ENCODE data around the gene HDAC4. TPM values are rescaled to one million over a fixed set of nuclear protein-coding genes. Genes with fewer than 3 reads are reported as not detected.

Gene HDAC4
- total and polyA plus RNA-seq, 2 experiments from 2014 or later: 8.1 to 41.8 TPM

DNA sequence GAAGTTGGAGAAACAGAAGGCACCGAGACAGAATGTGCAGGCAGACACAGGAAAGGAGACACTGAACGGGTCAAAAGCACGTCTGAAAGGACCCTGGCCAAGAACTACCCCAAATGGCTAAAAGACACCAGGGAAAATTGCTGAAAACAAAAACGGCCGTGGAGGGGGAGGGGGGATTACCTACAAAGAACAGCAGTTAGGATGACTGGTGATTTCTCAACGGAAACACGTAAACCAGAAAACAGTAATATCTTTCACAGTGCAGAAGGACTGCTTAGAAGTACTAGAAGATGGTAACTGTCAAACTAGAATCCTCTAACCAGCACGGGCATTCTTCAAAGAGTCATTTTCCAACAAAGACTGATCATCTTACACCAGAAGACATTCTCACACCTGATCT, 142.6 kb downstream of the HDAC4 start:
- Histone ChIP-seq H3K4me1 (ENCODE audit: insufficient read depth) (peaks cover 19% of the 10 kb centered on the region; the same call in 1 of the 2 replicates), H3K79me2 (replicated peaks; ENCODE audit: insufficient read depth) (peaks cover 96% of the 10 kb centered on the region), H3K4me3 (no peak overlapping the region), H3K9me2 (ENCODE audit: insufficient read depth) (no peaks in the 10 kb centered on the region), H2AFZ (no peak overlapping the region), H3K27me3 (ENCODE audit: insufficient read depth) (no peaks in the 10 kb centered on the region), H4K20me1 (replicated peaks; ENCODE audit: insufficient read depth) (peaks cover 24% of the 10 kb centered on the region), H3F3A (replicated peaks; ENCODE audit: low read depth) (no peaks in the 10 kb centered on the region), H3K27ac (ENCODE audit: low read depth) (no peak overlapping the region), H3K36me3 (ENCODE audit: insufficient read depth) (peaks cover 3% of the 10 kb centered on the region; the same call in 1 of the 2 replicates), H3K4me2 (no peak overlapping the region)
- peaks cover 50% of the 10 kb centered on the region for H3K4me1 Mint-ChIP-seq
- ATAC-seq: no peak
- H3K9me3 Mint-ChIP-seq: peaks cover 21% of the 10 kb centered on the region
- TF ChIP-seq, protein P1, sequence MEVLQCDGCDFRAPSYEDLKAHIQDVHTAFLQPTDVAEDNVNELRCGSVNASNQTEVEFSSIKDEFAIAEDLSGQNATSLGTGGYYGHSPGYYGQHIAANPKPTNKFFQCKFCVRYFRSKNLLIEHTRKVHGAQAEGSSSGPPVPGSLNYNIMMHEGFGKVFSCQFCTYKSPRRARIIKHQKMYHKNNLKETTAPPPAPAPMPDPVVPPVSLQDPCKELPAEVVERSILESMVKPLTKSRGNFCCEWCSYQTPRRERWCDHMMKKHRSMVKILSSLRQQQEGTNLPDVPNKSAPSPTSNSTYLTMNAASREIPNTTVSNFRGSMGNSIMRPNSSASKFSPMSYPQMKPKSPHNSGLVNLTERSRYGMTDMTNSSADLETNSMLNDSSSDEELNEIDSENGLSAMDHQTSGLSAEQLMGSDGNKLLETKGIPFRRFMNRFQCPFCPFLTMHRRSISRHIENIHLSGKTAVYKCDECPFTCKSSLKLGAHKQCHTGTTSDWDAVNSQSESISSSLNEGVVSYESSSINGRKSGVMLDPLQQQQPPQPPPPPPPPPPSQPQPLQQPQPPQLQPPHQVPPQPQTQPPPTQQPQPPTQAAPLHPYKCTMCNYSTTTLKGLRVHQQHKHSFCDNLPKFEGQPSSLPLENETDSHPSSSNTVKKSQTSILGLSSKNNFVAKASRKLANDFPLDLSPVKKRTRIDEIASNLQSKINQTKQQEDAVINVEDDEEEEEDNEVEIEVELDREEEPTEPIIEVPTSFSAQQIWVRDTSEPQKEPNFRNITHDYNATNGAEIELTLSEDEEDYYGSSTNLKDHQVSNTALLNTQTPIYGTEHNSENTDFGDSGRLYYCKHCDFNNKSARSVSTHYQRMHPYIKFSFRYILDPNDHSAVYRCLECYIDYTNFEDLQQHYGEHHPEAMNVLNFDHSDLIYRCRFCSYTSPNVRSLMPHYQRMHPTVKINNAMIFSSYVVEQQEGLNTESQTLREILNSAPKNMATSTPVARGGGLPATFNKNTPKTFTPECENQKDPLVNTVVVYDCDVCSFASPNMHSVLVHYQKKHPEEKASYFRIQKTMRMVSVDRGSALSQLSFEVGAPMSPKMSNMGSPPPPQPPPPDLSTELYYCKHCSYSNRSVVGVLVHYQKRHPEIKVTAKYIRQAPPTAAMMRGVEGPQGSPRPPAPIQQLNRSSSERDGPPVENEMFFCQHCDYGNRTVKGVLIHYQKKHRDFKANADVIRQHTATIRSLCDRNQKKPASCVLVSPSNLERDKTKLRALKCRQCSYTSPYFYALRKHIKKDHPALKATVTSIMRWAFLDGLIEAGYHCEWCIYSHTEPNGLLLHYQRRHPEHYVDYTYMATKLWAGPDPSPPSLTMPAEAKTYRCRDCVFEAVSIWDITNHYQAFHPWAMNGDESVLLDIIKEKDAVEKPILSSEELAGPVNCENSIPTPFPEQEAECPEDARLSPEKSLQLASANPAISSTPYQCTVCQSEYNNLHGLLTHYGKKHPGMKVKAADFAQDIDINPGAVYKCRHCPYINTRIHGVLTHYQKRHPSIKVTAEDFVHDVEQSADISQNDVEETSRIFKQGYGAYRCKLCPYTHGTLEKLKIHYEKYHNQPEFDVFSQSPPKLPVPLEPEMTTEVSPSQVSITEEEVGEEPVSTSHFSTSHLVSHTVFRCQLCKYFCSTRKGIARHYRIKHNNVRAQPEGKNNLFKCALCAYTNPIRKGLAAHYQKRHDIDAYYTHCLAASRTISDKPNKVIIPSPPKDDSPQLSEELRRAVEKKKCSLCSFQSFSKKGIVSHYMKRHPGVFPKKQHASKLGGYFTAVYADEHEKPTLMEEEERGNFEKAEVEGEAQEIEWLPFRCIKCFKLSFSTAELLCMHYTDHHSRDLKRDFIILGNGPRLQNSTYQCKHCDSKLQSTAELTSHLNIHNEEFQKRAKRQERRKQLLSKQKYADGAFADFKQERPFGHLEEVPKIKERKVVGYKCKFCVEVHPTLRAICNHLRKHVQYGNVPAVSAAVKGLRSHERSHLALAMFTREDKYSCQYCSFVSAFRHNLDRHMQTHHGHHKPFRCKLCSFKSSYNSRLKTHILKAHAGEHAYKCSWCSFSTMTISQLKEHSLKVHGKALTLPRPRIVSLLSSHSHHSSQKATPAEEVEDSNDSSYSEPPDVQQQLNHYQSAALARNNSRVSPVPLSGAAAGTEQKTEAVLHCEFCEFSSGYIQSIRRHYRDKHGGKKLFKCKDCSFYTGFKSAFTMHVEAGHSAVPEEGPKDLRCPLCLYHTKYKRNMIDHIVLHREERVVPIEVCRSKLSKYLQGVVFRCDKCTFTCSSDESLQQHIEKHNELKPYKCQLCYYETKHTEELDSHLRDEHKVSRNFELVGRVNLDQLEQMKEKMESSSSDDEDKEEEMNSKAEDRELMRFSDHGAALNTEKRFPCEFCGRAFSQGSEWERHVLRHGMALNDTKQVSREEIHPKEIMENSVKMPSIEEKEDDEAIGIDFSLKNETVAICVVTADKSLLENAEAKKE (CRISPR knock-in tag; IDR thresholded peaks at IDR 0.05): no peak
- TF ChIP-seq EZH2phosphoT487 (IDR thresholded peaks at IDR 0.05; ENCODE audit: unreplicated experiment) (no peak), STAT1 (IDR thresholded peaks at IDR 0.05; ENCODE audit: unreplicated experiment) (no peak), CREB1 (CRISPR knock-in tag; IDR thresholded peaks at IDR 0.05; ENCODE audit: low read depth) (no peak), EZH2 (IDR thresholded peaks at IDR 0.05; ENCODE audit: low read depth, unreplicated experiment) (no peak)
- TF ChIP-seq, protein P2, sequence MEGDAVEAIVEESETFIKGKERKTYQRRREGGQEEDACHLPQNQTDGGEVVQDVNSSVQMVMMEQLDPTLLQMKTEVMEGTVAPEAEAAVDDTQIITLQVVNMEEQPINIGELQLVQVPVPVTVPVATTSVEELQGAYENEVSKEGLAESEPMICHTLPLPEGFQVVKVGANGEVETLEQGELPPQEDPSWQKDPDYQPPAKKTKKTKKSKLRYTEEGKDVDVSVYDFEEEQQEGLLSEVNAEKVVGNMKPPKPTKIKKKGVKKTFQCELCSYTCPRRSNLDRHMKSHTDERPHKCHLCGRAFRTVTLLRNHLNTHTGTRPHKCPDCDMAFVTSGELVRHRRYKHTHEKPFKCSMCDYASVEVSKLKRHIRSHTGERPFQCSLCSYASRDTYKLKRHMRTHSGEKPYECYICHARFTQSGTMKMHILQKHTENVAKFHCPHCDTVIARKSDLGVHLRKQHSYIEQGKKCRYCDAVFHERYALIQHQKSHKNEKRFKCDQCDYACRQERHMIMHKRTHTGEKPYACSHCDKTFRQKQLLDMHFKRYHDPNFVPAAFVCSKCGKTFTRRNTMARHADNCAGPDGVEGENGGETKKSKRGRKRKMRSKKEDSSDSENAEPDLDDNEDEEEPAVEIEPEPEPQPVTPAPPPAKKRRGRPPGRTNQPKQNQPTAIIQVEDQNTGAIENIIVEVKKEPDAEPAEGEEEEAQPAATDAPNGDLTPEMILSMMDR (conservative IDR thresholded peaks at IDR 0.05; ENCODE audit: low read depth in 2 of 2): no peak
- peaks cover 11% of the 10 kb centered on the region for H3K27me3 Mint-ChIP-seq (ENCODE audit: insufficient read depth, low read depth, poor library complexity)
- no peak overlapping the region for H3K27ac Mint-ChIP-seq
- peaks cover 23% of the 10 kb centered on the region for H3K36me3 Mint-ChIP-seq (ENCODE audit: low read depth)
- H3K4me3 Mint-ChIP-seq: no peak overlapping the region
- DNase-seq (ENCODE audit: low spot score): no peak

Data from GM23338 (cell line).